ENCODE data around the gene MYO7A. TPM values are rescaled to one million over a fixed set of nuclear protein-coding genes. Genes with fewer than 3 reads are reported as not detected.

MYO7A gene
- total and polyA plus RNA-seq, 2 experiments from 2014 or later, result 1.8 to 5.4 TPM

- TF ChIP-seq ETS1 (IDR thresholded peaks at IDR 0.05), result no peak
- Histone ChIP-seq H4K20me1 (replicated peaks; ENCODE audit: insufficient read depth) (no peaks in the 10 kb centered on the region), H3K4me3 (no peak overlapping the region), H3K27me3 (ENCODE audit: insufficient read depth) (no peaks in the 10 kb centered on the region), H3K27ac (ENCODE audit: low read depth) (no peak overlapping the region), H3K9me2 (ENCODE audit: insufficient read depth) (no peaks in the 10 kb centered on the region), H2AFZ (no peak overlapping the region), H3K79me2 (replicated peaks; ENCODE audit: insufficient read depth) (no peaks in the 10 kb centered on the region), H3K36me3 (ENCODE audit: insufficient read depth) (no peaks in the 10 kb centered on the region), H3F3A (replicated peaks; ENCODE audit: low read depth) (no peaks in the 10 kb centered on the region), H3K4me2 (no peak overlapping the region), H3K4me1 (ENCODE audit: insufficient read depth) (no peaks in the 10 kb centered on the region)
- Mint-ChIP-seq H3K36me3 (ENCODE audit: low read depth) (no peaks in the 10 kb centered on the region), H3K27ac (no peak overlapping the region), H3K9me3 (no peaks in the 10 kb centered on the region), H3K4me1 (no peaks in the 10 kb centered on the region), H3K27me3 (ENCODE audit: insufficient read depth, low read depth, poor library complexity) (peaks cover 1% of the 10 kb centered on the region), H3K4me3 (no peak overlapping the region)
- DNase-seq (ENCODE audit: low spot score), result no peak
- no peak for ATAC-seq
Observed at GRCh38 chr11:77232242-77232641, 104.2 kb downstream of the MYO7A start.

GRCh38 chr11:77233011-77233410 lies 105.0 kb downstream of the MYO7A start:
- no peak overlapping the region for H3K27ac ChIP-seq (ENCODE audit: low read depth)
- H3K4me3 Mint-ChIP-seq, result no peak overlapping the region
- no peaks in the 10 kb centered on the region for H3K79me2 ChIP-seq (replicated peaks; ENCODE audit: insufficient read depth)
- no peak for DNase-seq (ENCODE audit: low spot score)
- H3K36me3 ChIP-seq (ENCODE audit: insufficient read depth), result no peaks in the 10 kb centered on the region
- H3K4me1 Mint-ChIP-seq, result no peaks in the 10 kb centered on the region
- H3F3A ChIP-seq (replicated peaks; ENCODE audit: low read depth), result no peaks in the 10 kb centered on the region
- H3K27me3 ChIP-seq (ENCODE audit: insufficient read depth), result no peaks in the 10 kb centered on the region
- H3K9me2 ChIP-seq (ENCODE audit: insufficient read depth), result no peaks in the 10 kb centered on the region
- H3K4me1 ChIP-seq (ENCODE audit: insufficient read depth), result no peaks in the 10 kb centered on the region
- TF ChIP-seq REST (IDR thresholded peaks at IDR 0.05; ENCODE audit: unreplicated experiment), result no peak
- no peak overlapping the region for H3K4me3 ChIP-seq
- peak overlapping the region; percentile 39; the same call in 1 of the 2 replicates for H2AFZ ChIP-seq
- H4K20me1 ChIP-seq (replicated peaks; ENCODE audit: insufficient read depth), result no peaks in the 10 kb centered on the region
- no peak overlapping the region for H3K4me2 ChIP-seq
- H3K9me3 Mint-ChIP-seq, result no peaks in the 10 kb centered on the region
- ATAC-seq, result no peak
- no peaks in the 10 kb centered on the region for H3K36me3 Mint-ChIP-seq (ENCODE audit: low read depth)
- H3K27ac Mint-ChIP-seq, result no peak overlapping the region
- H3K27me3 Mint-ChIP-seq (ENCODE audit: insufficient read depth, low read depth, poor library complexity), result peaks cover 1% of the 10 kb centered on the region

GRCh38 chr11:77236901-77237300 lies 108.9 kb downstream of the MYO7A start:
- no peaks in the 10 kb centered on the region for H3F3A ChIP-seq (replicated peaks; ENCODE audit: low read depth)
- H3K36me3 ChIP-seq (ENCODE audit: insufficient read depth), result no peaks in the 10 kb centered on the region
- no peak overlapping the region for H3K4me2 ChIP-seq
- H3K4me1 ChIP-seq (ENCODE audit: insufficient read depth), result no peaks in the 10 kb centered on the region
- H2AFZ ChIP-seq, result no peak overlapping the region
- Mint-ChIP-seq H3K27ac (no peak overlapping the region), H3K9me3 (no peaks in the 10 kb centered on the region), H3K36me3 (ENCODE audit: low read depth) (no peaks in the 10 kb centered on the region), H3K4me3 (no peak overlapping the region), H3K27me3 (ENCODE audit: insufficient read depth, low read depth, poor library complexity) (no peaks in the 10 kb centered on the region), H3K4me1 (no peaks in the 10 kb centered on the region)
- no peak overlapping the region for H3K27ac ChIP-seq (ENCODE audit: low read depth)
- H3K4me3 ChIP-seq, result no peak overlapping the region
- H3K79me2 ChIP-seq (replicated peaks; ENCODE audit: insufficient read depth), result no peaks in the 10 kb centered on the region
- no peaks in the 10 kb centered on the region for H3K9me2 ChIP-seq (ENCODE audit: insufficient read depth)
- DNase-seq (ENCODE audit: low spot score) (no peak), ATAC-seq (no peak)
- TF ChIP-seq ZNF331 (CRISPR knock-in tag; IDR thresholded peaks at IDR 0.05; ENCODE audit: low read depth), result no peak
- TF ChIP-seq NANOG (IDR thresholded peaks at IDR 0.05; ENCODE audit: borderline replicate concordance), result no peak
- H4K20me1 ChIP-seq (replicated peaks; ENCODE audit: insufficient read depth), result no peaks in the 10 kb centered on the region
- H3K27me3 ChIP-seq (ENCODE audit: insufficient read depth), result no peaks in the 10 kb centered on the region
